Measurements from ENCODE around the gene CRTAC1. TPM values are rescaled to one million over a fixed set of nuclear protein-coding genes. Genes with fewer than 3 reads are reported as not detected.

CRTAC1 gene
- total and polyA plus RNA-seq, 4 donors = 0.14 to 0.33 (median 0.26) TPM

DNA sequence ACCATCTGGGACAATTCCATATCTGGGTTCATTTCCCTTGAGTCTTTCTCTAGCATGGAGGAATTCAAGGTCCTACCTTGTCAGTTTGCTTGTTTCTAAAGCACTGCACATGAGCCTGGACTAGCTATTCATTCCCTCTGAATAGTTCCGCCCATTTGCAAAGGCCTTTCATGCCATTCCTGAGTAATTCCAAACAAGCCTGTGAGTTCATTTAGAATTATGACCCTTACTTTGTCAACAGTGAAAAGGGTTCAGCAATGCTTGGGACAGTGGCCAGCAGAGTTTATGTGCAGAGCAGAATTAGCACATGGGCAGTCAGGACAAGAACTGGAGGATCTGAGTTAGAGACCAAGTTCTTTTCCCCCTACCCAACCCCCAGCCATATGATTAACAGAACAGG, 27.9 kb upstream of the CRTAC1 start:
- Histone ChIP-seq H3K9me3 (ENCODE audit: control insufficient read depth in 4 of 4, low read length in 3 of 4) (no peaks in the 10 kb centered on the region), H3K27me3 (ENCODE audit: control insufficient read depth in 4 of 4, insufficient read depth in 4 of 4, low read length in 3 of 4) (peaks cover 0 to 3% (median 0%) of the 10 kb centered on the region in 4 donors), H3K4me1 (ENCODE audit: control insufficient read depth in 4 of 4, insufficient read depth in 4 of 4, low read length in 3 of 4) (peaks cover 0 to 4% (median 1%) of the 10 kb centered on the region in 4 donors), H3K9ac (ENCODE audit: low read depth in 1 of 2, low read length in 2 of 2) (no peak overlapping the region), H3K4me3 (ENCODE audit: low read depth in 1 of 3, low read length in 3 of 3) (no peak overlapping the region), H3K27ac (ENCODE audit: low read depth in 1 of 2, low read length in 2 of 2) (no peak overlapping the region), H3K36me3 (ENCODE audit: control insufficient read depth in 4 of 4, insufficient read depth in 3 of 4, low read depth in 1 of 4, low read length in 3 of 4) (no peaks in the 10 kb centered on the region)
- WGBS = 38% methylated on average over 1 of the region's 1 CpG
- DNase-seq (ENCODE audit: low spot score) = no peak
- TF ChIP-seq HNF4A (conservative IDR thresholded peaks at IDR 0.05) (peak in 1 of 2 donors; percentile 38), GABPA (IDR thresholded peaks at IDR 0.05 in 1 of 2, conservative IDR thresholded peaks at IDR 0.05 in 1 of 2) (no peak), RXRA (IDR thresholded peaks at IDR 0.05) (peak in 1 of 2 donors; percentile 74)
- TF ChIP-seq, protein P1, sequence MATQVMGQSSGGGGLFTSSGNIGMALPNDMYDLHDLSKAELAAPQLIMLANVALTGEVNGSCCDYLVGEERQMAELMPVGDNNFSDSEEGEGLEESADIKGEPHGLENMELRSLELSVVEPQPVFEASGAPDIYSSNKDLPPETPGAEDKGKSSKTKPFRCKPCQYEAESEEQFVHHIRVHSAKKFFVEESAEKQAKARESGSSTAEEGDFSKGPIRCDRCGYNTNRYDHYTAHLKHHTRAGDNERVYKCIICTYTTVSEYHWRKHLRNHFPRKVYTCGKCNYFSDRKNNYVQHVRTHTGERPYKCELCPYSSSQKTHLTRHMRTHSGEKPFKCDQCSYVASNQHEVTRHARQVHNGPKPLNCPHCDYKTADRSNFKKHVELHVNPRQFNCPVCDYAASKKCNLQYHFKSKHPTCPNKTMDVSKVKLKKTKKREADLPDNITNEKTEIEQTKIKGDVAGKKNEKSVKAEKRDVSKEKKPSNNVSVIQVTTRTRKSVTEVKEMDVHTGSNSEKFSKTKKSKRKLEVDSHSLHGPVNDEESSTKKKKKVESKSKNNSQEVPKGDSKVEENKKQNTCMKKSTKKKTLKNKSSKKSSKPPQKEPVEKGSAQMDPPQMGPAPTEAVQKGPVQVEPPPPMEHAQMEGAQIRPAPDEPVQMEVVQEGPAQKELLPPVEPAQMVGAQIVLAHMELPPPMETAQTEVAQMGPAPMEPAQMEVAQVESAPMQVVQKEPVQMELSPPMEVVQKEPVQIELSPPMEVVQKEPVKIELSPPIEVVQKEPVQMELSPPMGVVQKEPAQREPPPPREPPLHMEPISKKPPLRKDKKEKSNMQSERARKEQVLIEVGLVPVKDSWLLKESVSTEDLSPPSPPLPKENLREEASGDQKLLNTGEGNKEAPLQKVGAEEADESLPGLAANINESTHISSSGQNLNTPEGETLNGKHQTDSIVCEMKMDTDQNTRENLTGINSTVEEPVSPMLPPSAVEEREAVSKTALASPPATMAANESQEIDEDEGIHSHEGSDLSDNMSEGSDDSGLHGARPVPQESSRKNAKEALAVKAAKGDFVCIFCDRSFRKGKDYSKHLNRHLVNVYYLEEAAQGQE (IDR thresholded peaks at IDR 0.05) = peak; percentile 51

DNA sequence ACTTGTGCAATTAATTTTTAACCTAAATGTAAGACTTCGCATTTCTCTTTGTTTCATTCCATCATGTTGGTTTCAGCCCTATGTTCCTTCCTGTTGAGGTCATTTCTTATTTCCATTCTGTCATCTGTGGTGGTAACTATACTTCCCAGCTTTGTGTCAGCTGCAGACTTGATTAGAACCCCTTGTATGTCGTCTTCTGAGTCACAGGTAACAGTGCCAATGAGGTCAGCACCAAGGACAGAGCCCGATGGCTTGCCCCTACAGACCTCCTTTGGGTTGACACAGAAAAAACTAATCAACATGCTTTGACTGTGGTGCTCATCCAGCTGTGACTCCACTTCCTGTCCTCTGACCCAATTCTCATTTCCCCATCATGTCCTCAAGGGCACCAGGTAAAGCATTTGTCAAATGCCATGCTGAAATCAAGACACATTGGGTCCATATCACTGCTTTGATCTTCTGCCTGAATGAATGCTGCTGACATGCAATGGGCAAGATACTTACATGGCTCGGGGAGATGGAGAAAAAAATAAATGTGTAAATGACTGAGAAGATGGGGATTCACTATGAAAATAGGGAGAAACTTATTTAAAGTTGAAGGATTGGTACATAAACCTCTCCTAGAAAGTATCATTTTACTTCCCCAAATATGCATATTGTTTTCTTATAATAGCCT, 25.6 kb upstream of the CRTAC1 start:
- TF ChIP-seq EGR1 (IDR thresholded peaks at IDR 0.05; ENCODE audit: low read depth in 2 of 2) (no peak), YY1 (IDR thresholded peaks at IDR 0.05) (no peak)
- TF ChIP-seq, protein P1 (IDR thresholded peaks at IDR 0.05) = peak; percentile 96

DNA sequence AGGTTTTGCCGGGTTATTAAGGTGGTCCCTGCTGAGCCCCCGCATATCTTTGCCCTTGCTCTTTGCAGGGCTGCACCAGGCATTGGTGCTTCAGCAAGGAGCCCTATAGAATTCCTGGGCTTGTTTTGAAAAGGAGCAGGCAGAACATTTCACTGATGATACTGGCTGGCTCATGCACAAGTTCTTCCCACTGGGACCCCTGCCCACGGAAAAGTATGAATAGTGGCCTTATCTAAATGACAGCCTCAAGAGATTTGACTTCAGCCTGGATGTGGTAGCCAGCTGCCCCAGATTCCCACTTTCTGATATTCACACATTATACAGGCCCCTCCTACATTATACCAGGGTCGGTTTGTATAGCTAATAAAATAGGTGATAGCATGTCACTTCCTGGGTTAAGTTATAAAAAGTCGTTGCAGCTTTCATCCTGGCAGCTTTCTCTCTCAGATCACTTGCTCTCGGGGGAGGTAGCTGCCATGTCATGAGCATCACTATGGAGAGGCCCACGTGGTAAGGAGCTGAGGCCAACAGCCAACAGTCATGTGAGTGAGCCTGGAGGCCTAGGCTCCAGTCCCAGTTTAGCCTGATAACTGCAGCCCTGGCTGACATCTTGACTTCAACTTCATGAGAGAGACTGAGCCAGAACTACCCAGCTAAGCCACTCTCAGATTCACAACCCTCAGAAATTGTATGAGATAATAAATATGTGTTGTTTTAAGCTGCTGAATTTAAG, 16.8 kb upstream of the CRTAC1 start:
- 62% methylated on average over 7 of the region's 7 CpGs for WGBS
- no peaks in the 10 kb centered on the region for H3K9me3 ChIP-seq (ENCODE audit: control insufficient read depth in 4 of 4, low read length in 3 of 4)
- no peak overlapping the region for H3K9ac ChIP-seq (ENCODE audit: low read depth in 1 of 2, low read length in 2 of 2)
- H3K27me3 ChIP-seq (ENCODE audit: control insufficient read depth in 4 of 4, insufficient read depth in 4 of 4, low read length in 3 of 4) = peaks cover 0 to 5% (median 2%) of the 10 kb centered on the region in 4 donors
- DNase-seq (ENCODE audit: low spot score) = no peak
- H3K4me3 ChIP-seq (ENCODE audit: low read depth in 1 of 3, low read length in 3 of 3) = no peak overlapping the region
- no peaks in the 10 kb centered on the region for H3K4me1 ChIP-seq (ENCODE audit: control insufficient read depth in 4 of 4, insufficient read depth in 4 of 4, low read length in 3 of 4)
- H3K36me3 ChIP-seq (ENCODE audit: control insufficient read depth in 4 of 4, insufficient read depth in 3 of 4, low read depth in 1 of 4, low read length in 3 of 4) = no peaks in the 10 kb centered on the region
- TF ChIP-seq, protein P1 (IDR thresholded peaks at IDR 0.05) = no peak
- no peak for TF ChIP-seq RAD21 (IDR thresholded peaks at IDR 0.05)
- no peak for TF ChIP-seq FOXA2 (IDR thresholded peaks at IDR 0.05)
- TF ChIP-seq EGR1 (IDR thresholded peaks at IDR 0.05; ENCODE audit: low read depth in 2 of 2) = no peak
- TF ChIP-seq HNF4G (IDR thresholded peaks at IDR 0.05) = no peak
- no peak for TF ChIP-seq FOXA1 (IDR thresholded peaks at IDR 0.05)
- H3K27ac ChIP-seq (ENCODE audit: low read depth in 1 of 2, low read length in 2 of 2) = no peak overlapping the region

More for the DNA sequence above, 25.6 kb upstream of the CRTAC1 start:
- Histone ChIP-seq H3K9ac (ENCODE audit: low read depth in 1 of 2, low read length in 2 of 2) (no peak overlapping the region), H3K27me3 (ENCODE audit: control insufficient read depth in 4 of 4, insufficient read depth in 4 of 4, low read length in 3 of 4) (peaks cover 0 to 3% (median under 1%) of the 10 kb centered on the region in 4 donors), H3K4me3 (ENCODE audit: low read depth in 1 of 3, low read length in 3 of 3) (no peak overlapping the region), H3K27ac (ENCODE audit: low read depth in 1 of 2, low read length in 2 of 2) (no peak overlapping the region), H3K9me3 (ENCODE audit: control insufficient read depth in 4 of 4, low read length in 3 of 4) (no peaks in the 10 kb centered on the region), H3K36me3 (ENCODE audit: control insufficient read depth in 4 of 4, insufficient read depth in 3 of 4, low read depth in 1 of 4, low read length in 3 of 4) (no peaks in the 10 kb centered on the region), H3K4me1 (ENCODE audit: control insufficient read depth in 4 of 4, insufficient read depth in 4 of 4, low read length in 3 of 4) (peaks cover 0 to 4% (median 1%) of the 10 kb centered on the region in 4 donors)
- 41% methylated on average over 4 of the region's 4 CpGs for WGBS
- DNase-seq (ENCODE audit: low spot score) = no peak

All from liver (tissue), 9 donors.